HFFc6 (cell line): ENCODE measurements around the gene FKBP15. TPM values are rescaled to one million over a fixed set of nuclear protein-coding genes. Genes with fewer than 3 reads are reported as not detected.

Experiments used
- DNase-seq: peaks from one replicate; pipeline ENCODE4 v3.0.0-alpha.2; 2018
- H3K27ac Mint-ChIP-seq: 2 replicates; pipeline ENCODE4 v1.8.0; 2020; ENCODE audit warnings: mild to moderate bottlenecking, mixed read lengths
- H3K27me3 Mint-ChIP-seq: 2 replicates; pipeline ENCODE4 v1.8.0; 2021; ENCODE audit warnings: mild to moderate bottlenecking, moderate library complexity, mixed read lengths; ENCODE audit not compliant: insufficient read depth
- H3K36me3 Mint-ChIP-seq: 2 replicates; pipeline ENCODE4 v1.8.0; 2021; ENCODE audit warnings: low read depth, mixed read lengths
- H3K4me1 Mint-ChIP-seq: 2 replicates; pipeline ENCODE4 v1.8.0; 2020; ENCODE audit warnings: low read depth, mixed read lengths
- H3K4me3 Mint-ChIP-seq: 2 replicates; pipeline ENCODE4 v1.8.0; 2020; ENCODE audit warnings: mild to moderate bottlenecking, moderate library complexity, mixed read lengths
- H3K9me3 Mint-ChIP-seq: 2 replicates; pipeline ENCODE4 v1.8.0; 2020; ENCODE audit warnings: mild to moderate bottlenecking, mixed read lengths
- CTCF ChIP-seq: fragments of 200-600 bp; sonication (generic); IDR thresholded peaks from 2 replicates; pipeline ENCODE4 v1.5.0; 2021; ENCODE audit warnings: antibody characterized with exemption, mild to moderate bottlenecking
- total RNA-seq, 6 experiments: library from RNA; stranded (reverse); fragmentation: NEBNext Ultra II Directional; extraction: Animal tissue kit (Norgen Biotek cat#: 25700); gene quantifications; 2 replicates in 1 of 6; 3 replicates in 5 of 6; pipeline ENCODE4 v1.2.3, GENCODE V29; 2021

FKBP15 gene
- total RNA-seq, 6 experiments from 2014 or later: 25.2 to 29.8 (median 28.0) TPM

GRCh38 chr9:113215132-113215531, 5.9 kb downstream of the FKBP15 start:
- no peak overlapping the region for H3K4me3 Mint-ChIP-seq

GRCh38 chr9:113210815-113211214, 10.3 kb downstream of the FKBP15 start:
- TF ChIP-seq CTCF: no peak
- Mint-ChIP-seq H3K27me3 (no peaks in the 10 kb centered on the region), H3K4me1 (peaks cover 6% of the 10 kb centered on the region), H3K9me3 (no peaks in the 10 kb centered on the region), H3K27ac (no peak overlapping the region), H3K36me3 (peaks cover 27% of the 10 kb centered on the region; the same call in 1 of the 2 replicates), H3K4me3 (no peak overlapping the region)
- DNase-seq: no peak

More at GRCh38 chr9:113215132-113215531, 5.9 kb downstream of the FKBP15 start:
- Mint-ChIP-seq H3K27ac (no peak overlapping the region), H3K27me3 (no peaks in the 10 kb centered on the region), H3K4me1 (peaks cover 21% of the 10 kb centered on the region), H3K9me3 (no peaks in the 10 kb centered on the region), H3K36me3 (peaks cover 26% of the 10 kb centered on the region; the same call in 1 of the 2 replicates)
- no peak for DNase-seq
- no peak for TF ChIP-seq CTCF

GRCh38 chr9:113205861-113206260, 15.2 kb downstream of the FKBP15 start:
- H3K4me3 Mint-ChIP-seq: no peak overlapping the region
- no peak overlapping the region for H3K27ac Mint-ChIP-seq
- H3K36me3 Mint-ChIP-seq: peaks cover 33% of the 10 kb centered on the region
- no peaks in the 10 kb centered on the region for H3K27me3 Mint-ChIP-seq
- no peaks in the 10 kb centered on the region for H3K4me1 Mint-ChIP-seq
- TF ChIP-seq CTCF: no peak
- DNase-seq: no peak
- no peaks in the 10 kb centered on the region for H3K9me3 Mint-ChIP-seq

GRCh38 chr9:113205432-113205831, 15.6 kb downstream of the FKBP15 start:
- Mint-ChIP-seq H3K27ac (no peak overlapping the region), H3K9me3 (no peaks in the 10 kb centered on the region), H3K36me3 (peaks cover 28% of the 10 kb centered on the region), H3K27me3 (no peaks in the 10 kb centered on the region), H3K4me3 (no peak overlapping the region), H3K4me1 (no peaks in the 10 kb centered on the region)
- TF ChIP-seq CTCF: no peak
- no peak for DNase-seq

- Mint-ChIP-seq H3K27me3 (no peaks in the 10 kb centered on the region), H3K9me3 (no peaks in the 10 kb centered on the region), H3K27ac (no peak overlapping the region), H3K4me3 (no peak overlapping the region), H3K4me1 (no peaks in the 10 kb centered on the region), H3K36me3 (peaks cover 50% of the 10 kb centered on the region)
- no peak for DNase-seq
- no peak for TF ChIP-seq CTCF
Measured at GRCh38 chr9:113199683-113200329, 21.3 kb downstream of the FKBP15 start.
